NCI-H146 treated with DMSO at 0.1 percent for 48 hours (cell line): ENCODE data around the gene USP28.
"Not testable (repeated sequence)": the region's sequence is repeated elsewhere in the genome, so short reads cannot be mapped to it uniquely, and the experiment has no call there.

Experiments used
- DNase-seq: peaks from one replicate; lab custom pipeline; 2025; ENCODE audit not compliant: unreplicated experiment; lab: John Stamatoyannopoulos, UW

USP28 gene

GRCh38 chr11:113779496-113779895 lies 95.9 kb downstream of the USP28 start, which contains the start of gene CLDN25:
TSS of gene CLDN25 (plus strand) at chr11:113779796. CDS start at chr11:113779796, 0 bp downstream.
- DNase-seq: no peak

- no peak for DNase-seq
These were observed 97.1 kb downstream of the USP28 start for GRCh38 chr11:113778111-113778910.

GRCh38 chr11:113774174-113774503 lies 101.2 kb downstream of the USP28 start:
- DNase-seq: no peak

GRCh38 chr11:113773416-113774173 lies 101.8 kb downstream of the USP28 start, which contains the start of gene ZW10:
TSS of gene ZW10 (minus strand) at chr11:113773692. CDS start at chr11:113773666, 26 bp downstream.
- peak; percentile 88 for DNase-seq

- peak; percentile 48 for DNase-seq
These were observed 102.3 kb downstream of the USP28 start for GRCh38 chr11:113773092-113773415.

- no peak for DNase-seq
These were observed 103.4 kb downstream of the USP28 start for GRCh38 chr11:113771964-113772363.

- no peak for DNase-seq
These were observed 110.7 kb downstream of the USP28 start for GRCh38 chr11:113764527-113765219.

- not testable (repeated sequence) for DNase-seq
These were observed 112.3 kb downstream of the USP28 start for GRCh38 chr11:113763040-113763439.

- DNase-seq: no peak
These were observed 115.1 kb downstream of the USP28 start for GRCh38 chr11:113760241-113760640.

- no peak for DNase-seq
These were observed 122.4 kb downstream of the USP28 start for GRCh38 chr11:113752932-113753331.
